SKM-1 (cell line): ENCODE measurements around the gene OR2F1.

Experiments used
- DNase-seq: peaks from one replicate; lab custom pipeline; 2025; ENCODE audit not compliant: unreplicated experiment; lab: John Stamatoyannopoulos, UW

Gene OR2F1

DNA sequence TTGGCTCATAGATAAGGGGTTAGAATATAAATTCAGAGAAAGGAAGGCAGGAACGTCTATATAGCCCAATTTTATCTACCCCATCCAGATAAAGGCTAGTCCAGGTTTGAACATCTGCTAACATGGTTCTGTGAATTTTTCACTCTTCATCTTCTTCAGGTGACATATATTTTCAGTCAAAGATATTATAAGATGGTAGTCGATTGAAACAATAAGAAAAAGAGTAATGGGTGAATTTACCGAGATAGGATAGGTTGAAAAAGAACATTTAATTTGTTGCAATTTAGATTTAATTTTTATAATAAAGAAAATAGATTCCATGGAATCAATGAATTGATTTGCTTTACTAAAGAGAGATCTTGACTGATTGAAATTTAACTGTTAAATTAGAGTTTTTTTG lies at the start of gene OR2F1:
Gene OR2F1 (plus strand): TSS at position 301 of the 400 bp plus-strand sequence. CDS start 5,127 bp downstream, outside the sequence.
- no peak for DNase-seq

DNA sequence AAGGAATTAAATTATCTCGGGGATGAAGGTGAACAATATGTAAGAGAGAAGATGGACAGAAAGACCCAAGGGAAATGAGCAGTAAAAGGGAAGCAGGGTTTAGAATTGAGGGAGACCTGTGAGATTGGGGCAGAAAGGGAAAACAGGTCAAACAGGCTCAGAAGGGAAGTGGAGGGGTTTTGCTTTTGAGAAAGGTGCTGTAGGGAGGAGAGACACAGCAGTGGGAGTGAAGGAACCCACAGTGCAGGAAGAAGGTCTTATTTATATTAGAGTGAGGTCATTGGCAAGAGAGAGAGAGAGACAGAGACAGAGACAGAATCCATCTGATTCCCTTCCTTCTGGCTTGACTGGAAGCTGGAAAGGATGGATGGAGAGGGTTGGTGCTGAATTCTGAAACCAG lies 49.1 kb upstream of the OR2F1 start:
- no peak for DNase-seq

- DNase-seq: no peak
Measured at GRCh38 chr7:143906151-143906550, 48.5 kb upstream of the OR2F1 start.

DNA sequence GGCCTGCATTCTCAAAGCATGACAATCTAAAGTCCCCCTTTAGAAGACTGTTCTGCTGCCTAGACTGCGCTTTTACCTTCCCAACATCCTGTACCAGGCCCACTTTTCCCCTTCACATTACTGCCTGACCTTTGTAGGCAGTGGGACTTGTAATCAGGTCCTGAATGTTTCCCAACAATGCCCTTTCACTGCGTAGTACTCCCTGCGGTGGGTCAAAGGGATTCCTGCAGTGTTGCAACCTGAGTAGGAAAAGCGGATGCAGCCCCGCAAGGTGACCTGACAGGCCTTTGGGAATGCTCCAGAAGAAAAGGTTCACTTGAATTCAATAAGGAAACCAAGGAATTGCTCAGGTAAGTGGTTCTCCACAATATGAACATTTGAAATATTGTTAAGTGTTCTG lies 47.7 kb upstream of the OR2F1 start:
- no peak for DNase-seq

- no peak for DNase-seq
Measured at GRCh38 chr7:143908120-143908519, 46.5 kb upstream of the OR2F1 start.

DNA sequence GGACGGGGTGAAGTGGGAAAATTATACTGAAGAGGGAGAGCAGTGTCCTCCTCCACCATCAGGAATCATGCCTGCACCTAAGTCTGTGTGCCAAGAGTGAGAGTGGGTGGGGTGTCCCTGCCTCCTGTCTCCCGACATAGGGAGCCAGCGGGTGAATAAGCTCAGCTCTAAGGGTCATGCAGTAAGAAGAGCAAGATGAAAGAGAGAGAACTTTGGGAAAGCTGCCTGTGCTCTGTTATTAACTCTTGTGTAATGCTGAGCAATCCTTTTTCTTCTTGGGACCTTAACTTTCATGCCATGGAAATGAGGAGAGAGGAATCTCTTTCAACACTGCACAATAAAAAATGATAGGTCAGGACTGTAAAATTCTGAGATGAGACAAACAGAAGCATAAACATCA lies 44.8 kb upstream of the OR2F1 start:
- no peak for DNase-seq

GRCh38 chr7:143910473-143911248 lies 44.0 kb upstream of the OR2F1 start:
- DNase-seq: no peak

DNA sequence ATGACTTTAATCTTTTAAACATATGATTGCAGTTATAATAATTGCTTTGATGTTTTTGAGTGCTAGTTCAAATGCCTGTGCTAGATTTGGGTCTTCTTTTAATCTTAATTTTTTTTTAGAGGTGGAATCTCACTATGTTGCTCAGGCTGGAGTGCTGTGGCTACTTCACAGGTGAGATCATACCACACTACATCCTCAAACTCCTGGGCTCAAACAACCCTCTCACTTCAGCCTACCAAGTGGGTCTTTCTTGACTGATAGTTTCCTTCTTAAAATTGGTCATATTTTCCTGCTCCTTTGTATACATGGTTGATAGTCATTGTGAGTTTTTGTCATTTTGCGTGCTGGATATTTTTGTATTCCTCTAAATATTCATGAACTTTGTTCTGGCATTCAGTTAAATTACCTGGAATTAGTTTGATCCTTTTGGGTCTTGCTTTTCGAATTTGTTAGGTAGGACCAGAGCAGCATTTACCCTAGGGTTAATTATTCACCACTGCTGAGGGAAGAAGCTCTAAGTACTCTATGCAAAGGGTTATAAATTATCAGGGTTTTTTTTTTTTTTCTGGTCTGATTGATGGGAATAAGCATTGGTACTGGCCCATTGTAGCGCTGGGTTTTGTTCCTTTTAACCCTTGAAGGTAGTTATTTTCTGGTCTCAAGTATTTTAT lies 40.6 kb upstream of the OR2F1 start:
- DNase-seq: no peak

GRCh38 chr7:143914938-143915652 lies 39.5 kb upstream of the OR2F1 start:
- no peak for DNase-seq

- no peak for DNase-seq
Measured at GRCh38 chr7:143924851-143925250, 29.8 kb upstream of the OR2F1 start.

- no peak for DNase-seq
Measured at GRCh38 chr7:143929224-143929920, 25.3 kb upstream of the OR2F1 start.

DNA sequence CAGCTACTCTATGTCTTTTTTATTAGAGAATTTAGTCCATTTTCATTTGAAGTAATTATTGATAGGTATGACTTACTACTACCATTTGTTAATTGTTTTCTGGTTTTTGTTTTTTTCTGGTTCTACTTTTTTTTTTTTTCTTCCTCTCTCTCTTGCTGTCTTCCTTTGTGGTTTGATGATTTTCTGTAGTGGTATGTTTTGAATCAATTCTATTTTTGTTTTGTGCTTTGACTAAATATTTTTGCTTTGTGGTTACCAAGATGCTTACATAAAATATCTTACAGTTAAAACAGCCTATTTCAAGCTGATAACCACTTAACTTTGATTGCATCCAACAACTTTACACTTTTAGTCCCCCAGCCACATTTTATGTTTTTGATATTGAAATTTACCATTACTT lies 22.9 kb upstream of the OR2F1 start:
- no peak for DNase-seq

GRCh38 chr7:143934526-143935325 lies 19.9 kb upstream of the OR2F1 start, which contains the start of gene OR2F2:
TSS of gene OR2F2 (plus strand) at chr7:143935233. CDS start at chr7:143935233, 0 bp downstream.
- no peak for DNase-seq

GRCh38 chr7:143936087-143937009 lies 18.3 kb upstream of the OR2F1 start:
- no peak for DNase-seq

DNA sequence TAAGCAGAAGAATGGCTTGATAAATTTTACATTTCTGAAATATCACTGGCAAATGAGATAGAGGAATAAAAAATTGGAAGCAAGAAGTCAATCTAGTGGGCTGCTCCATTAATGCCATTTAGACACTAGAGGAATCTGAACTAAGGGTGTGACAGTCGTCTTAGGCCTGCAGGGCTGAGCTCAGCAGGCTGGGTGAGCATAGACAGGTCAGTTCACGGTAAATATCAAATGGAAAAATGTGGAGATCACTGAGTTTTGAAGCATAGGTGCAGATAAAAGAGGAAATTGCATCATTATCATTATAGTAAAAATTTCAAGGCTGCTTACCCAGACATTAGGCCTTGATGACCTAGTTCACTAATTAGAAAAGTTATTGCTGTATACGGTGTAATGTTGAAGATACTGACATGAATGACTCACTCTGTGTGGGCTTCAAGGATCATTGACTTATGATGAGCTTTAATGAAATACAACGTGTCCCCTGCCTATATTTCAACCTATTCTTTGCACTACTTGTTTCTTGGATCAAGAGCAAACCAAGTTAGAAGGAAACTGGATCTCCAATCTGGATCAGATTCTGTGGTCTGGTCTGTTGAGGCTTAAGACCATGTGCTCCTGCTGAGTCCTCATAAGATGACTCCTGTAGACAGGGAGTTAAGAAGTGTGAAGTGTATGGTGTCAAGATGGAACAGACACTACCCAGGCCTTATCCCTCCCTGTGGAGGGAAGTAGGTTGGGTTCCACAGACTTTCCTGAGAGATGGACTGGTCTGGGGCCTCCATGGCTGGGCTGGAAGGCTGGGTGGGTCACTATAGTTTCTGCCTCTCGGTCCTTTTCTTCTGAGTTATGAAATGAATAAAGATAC lies 16.0 kb upstream of the OR2F1 start:
- DNase-seq: no peak

- DNase-seq: no peak
Measured at GRCh38 chr7:143945423-143945822, 9.2 kb upstream of the OR2F1 start.

DNA sequence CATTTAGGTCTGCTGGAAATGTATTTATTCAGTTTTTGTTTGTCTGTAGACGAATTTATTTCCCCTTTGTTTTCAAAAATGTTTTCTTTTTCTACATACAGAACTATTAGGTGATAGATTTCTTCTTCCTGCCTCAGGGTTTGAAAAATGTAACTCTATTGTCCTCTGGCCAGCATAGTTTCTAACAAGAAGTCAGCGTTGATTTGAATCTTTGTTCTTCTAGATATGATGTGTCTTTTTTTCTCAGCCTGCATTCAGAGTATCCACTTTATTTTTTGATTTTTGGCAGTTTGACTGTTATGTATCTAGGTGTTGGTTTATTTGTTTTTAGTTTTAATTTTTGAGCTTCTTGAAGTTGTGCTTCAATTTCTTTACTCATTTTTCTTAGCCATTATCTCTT lies 7.5 kb upstream of the OR2F1 start:
- no peak for DNase-seq

DNA sequence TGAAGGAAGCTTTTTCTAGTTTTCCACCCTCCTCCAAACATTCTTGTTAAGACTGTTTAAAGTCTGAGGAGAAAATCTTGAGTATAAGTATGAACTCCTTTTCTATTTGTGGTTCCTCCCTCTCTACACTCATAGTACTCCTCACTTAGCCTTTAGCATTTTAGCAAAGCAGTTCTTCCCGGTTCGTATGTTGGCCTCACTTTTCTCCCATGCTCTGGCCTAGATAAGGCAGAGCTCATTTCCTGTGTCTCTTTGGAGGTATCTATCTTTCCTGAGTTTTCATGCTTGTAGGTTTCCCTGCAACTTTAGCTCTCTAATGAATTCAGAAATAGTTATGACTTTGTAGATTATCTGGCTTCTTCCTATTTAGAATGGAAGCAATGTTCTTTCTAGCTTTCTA lies 5.9 kb upstream of the OR2F1 start:
- DNase-seq: no peak
